H4 (cell line): Measurements from ENCODE around the gene GDPD4. TPM values are rescaled to one million over a fixed set of nuclear protein-coding genes. Genes with fewer than 3 reads are reported as not detected.
A peak's percentile ranks its signal among the peaks of the same experiment; 100 is the strongest.

Experiments used
- DNase-seq: peaks from one replicate; pipeline ENCODE4 v3.0.0-alpha.2; 2015; ENCODE audit warnings: low spot score
- total RNA-seq: library from RNA; depleted of rRNA; stranded (reverse); fragments of >200 nt; shearing (Covaris generic); gene quantifications from 2 replicates; pipeline ENCODE4 v1.2.3, GENCODE V29; 2014

GDPD4 gene
- total RNA-seq, 1 experiment from 2014 or later = not detected

DNA sequence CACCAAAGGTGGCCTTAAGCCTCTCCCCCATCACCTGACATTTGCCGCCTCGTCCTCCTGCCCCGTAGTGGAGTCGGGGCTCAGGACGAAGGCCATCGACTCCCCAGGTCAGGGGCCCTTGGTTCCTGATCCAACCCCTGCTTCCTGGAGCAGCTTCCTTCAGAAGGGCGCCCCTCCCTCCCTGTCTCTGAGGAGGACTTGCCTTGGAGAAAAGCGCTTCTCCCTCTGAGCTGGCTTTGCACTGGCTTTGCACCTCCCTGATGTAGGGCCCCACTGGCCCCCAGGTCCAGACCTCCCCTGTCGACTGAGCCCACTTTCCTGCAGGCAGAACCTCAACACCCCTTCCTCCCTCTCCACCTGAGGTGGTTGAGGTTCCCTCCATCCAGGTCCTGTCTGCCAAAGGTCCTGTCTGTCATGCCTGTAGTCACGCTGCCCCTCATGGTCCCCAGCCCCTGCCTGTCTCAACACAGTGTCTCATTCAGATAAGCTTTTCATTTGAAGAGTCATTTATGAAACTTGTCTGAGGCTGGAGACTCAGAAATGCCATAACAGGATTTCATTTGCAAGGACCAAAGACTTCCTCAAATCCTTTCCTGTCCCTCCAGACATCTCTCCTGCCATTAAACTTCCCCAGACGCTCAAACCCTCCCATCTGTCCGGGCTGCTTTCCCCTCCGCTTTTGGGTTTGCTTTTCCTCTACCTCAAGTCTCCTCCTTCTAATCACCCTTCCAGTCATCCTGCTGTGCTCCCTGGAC, 95.0 kb downstream of the GDPD4 start:
- no peak for DNase-seq

- no peak for DNase-seq
Observed at GRCh38 chr11:77205467-77206263, 95.8 kb downstream of the GDPD4 start.

GRCh38 chr11:77204754-77205466, 96.6 kb downstream of the GDPD4 start:
- no peak for DNase-seq

- no peak for DNase-seq
Observed at GRCh38 chr11:77203901-77204753, 97.4 kb downstream of the GDPD4 start.

DNA sequence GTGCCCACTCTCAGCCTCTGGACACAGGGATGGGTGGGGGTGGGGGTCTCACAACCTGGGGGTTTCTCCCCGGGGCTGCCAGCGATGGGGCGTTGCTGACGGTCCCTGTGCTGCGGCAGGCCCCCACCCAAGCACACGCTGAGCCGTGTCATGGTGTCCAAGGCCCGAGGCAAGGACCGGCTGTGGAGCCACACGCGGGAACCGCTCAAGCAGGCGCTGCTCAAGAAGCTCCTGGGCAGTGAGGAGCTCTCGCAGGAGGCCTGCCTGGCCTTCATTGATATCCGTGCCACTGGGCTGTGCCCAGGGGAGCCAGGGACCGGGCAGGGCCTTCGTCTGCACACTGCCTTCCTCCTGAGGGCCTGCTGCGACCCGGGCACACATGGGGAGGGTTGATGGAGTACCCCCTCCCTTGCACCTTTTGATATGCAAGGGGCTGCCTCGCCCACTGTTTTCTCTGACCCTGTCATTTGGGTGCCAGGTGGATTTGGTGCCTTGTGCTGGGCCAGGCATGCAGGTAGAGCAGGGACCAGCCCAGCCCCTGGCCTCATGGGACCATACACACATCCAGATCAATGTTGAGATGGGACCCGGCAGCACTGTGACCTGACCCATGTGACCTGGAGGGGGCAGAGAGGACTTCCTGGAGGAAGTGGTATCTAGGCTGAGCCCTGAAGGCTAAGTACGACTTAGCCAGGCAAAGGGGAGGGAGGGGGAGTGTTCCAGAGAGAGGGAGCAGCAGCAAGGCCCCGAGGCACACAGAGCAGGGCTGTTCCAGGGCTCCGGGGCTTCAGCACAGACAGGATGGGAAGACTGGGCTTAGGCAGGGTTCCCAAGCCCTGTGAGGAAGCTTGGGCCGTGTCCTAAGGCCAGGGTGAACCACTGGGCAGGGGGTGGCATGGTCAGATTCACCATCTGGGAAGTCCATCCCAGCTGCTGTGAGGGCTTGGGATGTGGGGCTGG, 98.3 kb downstream of the GDPD4 start:
- DNase-seq = no peak

- DNase-seq = no peak
Observed at GRCh38 chr11:77201991-77202841, 99.3 kb downstream of the GDPD4 start.

GRCh38 chr11:77201370-77201769, 100.1 kb downstream of the GDPD4 start:
- DNase-seq = no peak

DNA sequence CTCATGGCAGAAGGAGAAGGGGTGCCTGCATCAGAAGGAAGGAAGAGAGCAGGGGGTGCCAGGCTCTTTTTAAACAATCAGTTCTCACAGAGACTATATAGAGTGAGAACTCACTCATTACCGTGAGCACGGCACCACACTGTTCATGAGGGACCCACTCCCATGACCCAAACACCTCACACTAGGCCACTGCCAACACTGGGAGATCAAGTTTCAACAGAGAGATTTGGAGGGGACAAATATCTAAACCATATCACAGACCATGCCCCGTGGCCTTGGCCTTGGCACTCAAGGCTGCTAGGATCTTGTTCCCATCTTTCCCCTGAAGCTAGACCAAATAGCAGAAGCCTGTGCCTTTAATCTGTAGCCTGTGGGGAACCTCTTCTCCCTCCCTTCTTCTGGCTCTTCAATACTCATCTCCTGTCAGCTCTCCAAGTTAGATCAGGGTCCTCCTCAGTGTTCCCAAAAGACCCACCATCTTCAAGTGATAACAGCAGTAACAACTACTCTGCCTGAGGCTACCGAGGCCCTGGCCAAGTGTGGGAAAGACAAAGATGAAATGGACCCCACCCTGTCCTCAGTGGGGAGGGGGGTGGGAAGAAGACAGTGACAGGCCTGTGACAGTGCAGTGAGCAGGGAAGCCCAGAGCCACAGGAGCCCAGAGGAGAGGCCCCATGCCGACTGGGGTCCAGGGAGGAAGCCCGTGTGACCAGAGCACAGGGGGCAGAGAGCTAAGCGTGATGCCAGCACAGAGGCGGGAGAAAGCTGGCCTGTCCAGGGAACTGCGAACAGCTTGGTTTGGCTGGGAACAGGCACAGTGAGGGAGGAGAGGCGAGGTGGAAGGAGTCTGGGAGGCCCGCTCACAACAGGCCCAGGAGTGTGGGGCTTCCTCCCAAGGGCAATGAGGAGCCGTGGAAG, 100.9 kb downstream of the GDPD4 start:
- no peak for DNase-seq

- no peak for DNase-seq
Observed at GRCh38 chr11:77199137-77199745, 102.2 kb downstream of the GDPD4 start.

GRCh38 chr11:77198440-77198849, 103.0 kb downstream of the GDPD4 start:
- DNase-seq = peak; percentile 57

GRCh38 chr11:77197626-77198320, 103.7 kb downstream of the GDPD4 start:
- DNase-seq = no peak

GRCh38 chr11:77196961-77197360, 104.5 kb downstream of the GDPD4 start:
- DNase-seq = no peak

DNA sequence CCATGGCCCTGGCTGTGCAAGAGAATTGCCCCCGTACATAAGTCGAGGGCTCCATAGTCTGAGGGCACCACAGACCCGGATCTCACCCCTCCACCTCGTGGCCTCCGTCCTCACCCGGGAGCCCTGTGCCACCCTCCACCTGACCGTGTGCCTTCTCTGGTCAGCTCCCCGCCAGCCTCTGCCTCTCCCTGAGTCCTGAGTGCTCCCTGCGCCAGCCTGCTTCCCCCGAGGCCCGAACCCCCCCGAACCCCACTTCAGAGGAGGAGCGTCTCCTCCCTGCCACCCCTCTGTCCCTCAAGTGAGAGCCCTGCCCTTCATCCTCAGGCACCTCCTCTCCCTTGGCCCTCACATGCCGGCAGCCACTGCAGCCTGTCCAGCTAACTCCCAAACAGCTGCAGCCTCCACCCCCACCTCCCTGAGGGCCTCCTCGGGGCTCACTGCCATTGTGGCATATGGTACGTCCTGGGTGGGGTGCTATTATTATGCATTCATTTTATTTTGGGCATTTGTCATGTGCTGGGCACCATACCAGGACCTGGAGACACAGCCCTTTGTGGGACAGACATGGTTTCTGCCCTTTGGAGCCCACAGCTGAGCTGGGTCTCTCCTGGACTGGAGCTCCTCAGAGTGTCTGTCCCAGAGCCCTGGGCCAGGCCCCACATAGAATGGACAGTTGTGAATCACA, 106.3 kb downstream of the GDPD4 start:
- DNase-seq = no peak

- no peak for DNase-seq
Observed at GRCh38 chr11:77193911-77194830, 107.3 kb downstream of the GDPD4 start.

DNA sequence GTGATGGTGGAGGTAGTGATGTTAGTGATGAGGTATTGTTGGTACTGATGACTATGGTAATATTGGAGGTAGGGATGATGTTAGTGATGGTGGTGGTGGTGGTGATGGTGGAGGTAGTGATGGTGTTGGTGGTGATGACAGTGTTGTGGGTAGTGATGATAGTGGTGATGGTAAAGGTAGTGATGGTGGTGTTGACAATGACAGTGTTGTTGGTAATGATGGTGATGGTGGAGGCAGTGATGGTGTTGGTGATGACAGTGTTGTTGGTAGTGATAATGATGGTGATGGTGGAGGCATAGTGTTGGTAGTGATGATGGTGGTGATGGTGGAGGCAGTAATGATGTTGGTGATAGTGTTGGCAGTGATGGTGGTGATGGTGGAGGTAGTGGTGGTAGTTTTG, 108.3 kb downstream of the GDPD4 start:
- DNase-seq = no peak
